Measurements from ENCODE around the gene EPHB2.

DNA sequence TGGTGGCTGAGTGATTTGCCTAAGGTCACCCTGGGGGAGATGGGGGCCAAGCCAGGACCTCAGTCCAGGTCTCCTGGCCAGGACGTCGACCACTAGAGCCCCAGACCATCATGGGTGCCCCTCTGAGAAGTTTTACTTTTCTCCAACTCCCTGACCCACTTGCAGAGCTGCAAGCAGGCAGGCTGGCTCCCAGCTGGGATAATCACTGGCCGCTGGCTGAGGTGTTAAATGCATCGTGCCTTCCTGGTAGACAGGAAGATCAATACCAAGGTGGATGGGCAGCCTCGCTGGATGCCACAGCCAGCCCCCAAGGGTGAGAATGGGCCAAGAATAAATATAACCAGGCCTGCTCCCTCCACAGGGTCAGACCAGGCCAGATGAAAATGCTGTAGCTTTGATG lies 106.2 kb downstream of the EPHB2 start:
- TF ChIP-seq, protein P1, sequence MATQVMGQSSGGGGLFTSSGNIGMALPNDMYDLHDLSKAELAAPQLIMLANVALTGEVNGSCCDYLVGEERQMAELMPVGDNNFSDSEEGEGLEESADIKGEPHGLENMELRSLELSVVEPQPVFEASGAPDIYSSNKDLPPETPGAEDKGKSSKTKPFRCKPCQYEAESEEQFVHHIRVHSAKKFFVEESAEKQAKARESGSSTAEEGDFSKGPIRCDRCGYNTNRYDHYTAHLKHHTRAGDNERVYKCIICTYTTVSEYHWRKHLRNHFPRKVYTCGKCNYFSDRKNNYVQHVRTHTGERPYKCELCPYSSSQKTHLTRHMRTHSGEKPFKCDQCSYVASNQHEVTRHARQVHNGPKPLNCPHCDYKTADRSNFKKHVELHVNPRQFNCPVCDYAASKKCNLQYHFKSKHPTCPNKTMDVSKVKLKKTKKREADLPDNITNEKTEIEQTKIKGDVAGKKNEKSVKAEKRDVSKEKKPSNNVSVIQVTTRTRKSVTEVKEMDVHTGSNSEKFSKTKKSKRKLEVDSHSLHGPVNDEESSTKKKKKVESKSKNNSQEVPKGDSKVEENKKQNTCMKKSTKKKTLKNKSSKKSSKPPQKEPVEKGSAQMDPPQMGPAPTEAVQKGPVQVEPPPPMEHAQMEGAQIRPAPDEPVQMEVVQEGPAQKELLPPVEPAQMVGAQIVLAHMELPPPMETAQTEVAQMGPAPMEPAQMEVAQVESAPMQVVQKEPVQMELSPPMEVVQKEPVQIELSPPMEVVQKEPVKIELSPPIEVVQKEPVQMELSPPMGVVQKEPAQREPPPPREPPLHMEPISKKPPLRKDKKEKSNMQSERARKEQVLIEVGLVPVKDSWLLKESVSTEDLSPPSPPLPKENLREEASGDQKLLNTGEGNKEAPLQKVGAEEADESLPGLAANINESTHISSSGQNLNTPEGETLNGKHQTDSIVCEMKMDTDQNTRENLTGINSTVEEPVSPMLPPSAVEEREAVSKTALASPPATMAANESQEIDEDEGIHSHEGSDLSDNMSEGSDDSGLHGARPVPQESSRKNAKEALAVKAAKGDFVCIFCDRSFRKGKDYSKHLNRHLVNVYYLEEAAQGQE (IDR thresholded peaks at IDR 0.05; ENCODE audit: insufficient read depth in 1 of 2, low read depth in 2 of 2, low read length in 2 of 2) = no peak
- TF ChIP-seq POLR2AphosphoS5 (IDR thresholded peaks at IDR 0.05; ENCODE audit: low read depth, low read length) = no peak

Data from PFSK-1 (cell line).